ENCODE results near the gene DHX32.

DHX32 gene

GRCh38 chr10:125801574-125801973 is 79.5 kb downstream of the DHX32 start:
- ATAC-seq = no peak

- no peak for ATAC-seq
Observed at GRCh38 chr10:125799451-125800182, 81.5 kb downstream of the DHX32 start.

GRCh38 chr10:125797994-125798662 is 83.0 kb downstream of the DHX32 start:
- no peak for ATAC-seq

- ATAC-seq = no peak
Observed at GRCh38 chr10:125797424-125797823, 83.7 kb downstream of the DHX32 start.

- ATAC-seq = no peak
Observed at GRCh38 chr10:125795637-125796190, 85.4 kb downstream of the DHX32 start.

GRCh38 chr10:125795128-125795527 is 86.0 kb downstream of the DHX32 start:
- no peak for ATAC-seq

GRCh38 chr10:125792342-125793300 is 88.5 kb downstream of the DHX32 start:
- no peak for ATAC-seq

GRCh38 chr10:125788156-125789034 is 92.7 kb downstream of the DHX32 start:
- peak; percentile 44 to 62 for ATAC-seq
